ENCODE measurements around the gene TENM4. TPM values are rescaled to one million over a fixed set of nuclear protein-coding genes. Genes with fewer than 3 reads are reported as not detected.
"Not testable (repeated sequence)": the region's sequence is repeated elsewhere in the genome, so short reads cannot be mapped to it uniquely, and the experiment has no call there.

The TENM4 gene
- total RNA-seq, 1 donor from 2014 or later: 0.08 TPM

DNA sequence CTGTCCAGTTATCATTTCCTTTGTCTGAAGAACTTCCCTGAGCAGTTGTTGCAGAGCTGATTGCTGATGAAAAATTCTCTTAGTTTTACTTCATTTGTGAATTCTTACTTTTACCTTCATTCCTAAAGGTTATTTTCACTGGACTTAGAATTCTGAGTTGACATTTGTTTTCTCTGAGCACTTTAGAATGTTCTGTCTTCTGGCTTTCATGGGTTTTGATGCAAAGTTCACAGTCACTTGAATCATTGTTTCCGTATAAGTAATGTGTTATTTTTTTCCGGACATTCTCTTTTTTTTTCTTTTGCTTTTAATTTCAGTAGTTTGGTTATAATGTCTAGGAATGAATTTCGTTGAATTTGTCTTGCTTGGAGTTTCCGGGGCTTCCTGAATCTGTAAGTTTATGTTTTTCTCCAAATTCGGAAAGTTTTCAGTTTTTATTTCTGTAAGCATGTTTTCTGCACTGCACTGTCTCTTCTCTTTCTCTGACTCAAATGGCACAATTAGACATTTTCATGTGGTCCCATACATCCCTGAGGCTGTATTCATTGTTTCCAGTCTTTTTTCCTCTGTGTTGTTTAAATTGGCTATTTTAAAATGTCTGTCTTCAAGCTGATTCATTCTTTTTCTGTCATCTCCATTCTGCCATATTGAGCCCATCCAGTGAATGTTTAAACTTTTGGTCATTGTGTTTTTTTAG, 797.7 kb downstream of the TENM4 start:
- DNase-seq (ENCODE audit: low spot score) (no peak), ATAC-seq (no peak)

GRCh38 chr11:78641541-78641940, 799.3 kb downstream of the TENM4 start:
- no peak for ATAC-seq
- no peak for DNase-seq (ENCODE audit: low spot score)

GRCh38 chr11:78638704-78639380, 802.0 kb downstream of the TENM4 start:
- ATAC-seq: no peak
- DNase-seq (ENCODE audit: low spot score): peak; percentile 35

- peak; percentile 34 for ATAC-seq
- not testable (repeated sequence) for DNase-seq (ENCODE audit: low spot score)
These were observed 803.3 kb downstream of the TENM4 start for GRCh38 chr11:78637527-78637926.

DNA sequence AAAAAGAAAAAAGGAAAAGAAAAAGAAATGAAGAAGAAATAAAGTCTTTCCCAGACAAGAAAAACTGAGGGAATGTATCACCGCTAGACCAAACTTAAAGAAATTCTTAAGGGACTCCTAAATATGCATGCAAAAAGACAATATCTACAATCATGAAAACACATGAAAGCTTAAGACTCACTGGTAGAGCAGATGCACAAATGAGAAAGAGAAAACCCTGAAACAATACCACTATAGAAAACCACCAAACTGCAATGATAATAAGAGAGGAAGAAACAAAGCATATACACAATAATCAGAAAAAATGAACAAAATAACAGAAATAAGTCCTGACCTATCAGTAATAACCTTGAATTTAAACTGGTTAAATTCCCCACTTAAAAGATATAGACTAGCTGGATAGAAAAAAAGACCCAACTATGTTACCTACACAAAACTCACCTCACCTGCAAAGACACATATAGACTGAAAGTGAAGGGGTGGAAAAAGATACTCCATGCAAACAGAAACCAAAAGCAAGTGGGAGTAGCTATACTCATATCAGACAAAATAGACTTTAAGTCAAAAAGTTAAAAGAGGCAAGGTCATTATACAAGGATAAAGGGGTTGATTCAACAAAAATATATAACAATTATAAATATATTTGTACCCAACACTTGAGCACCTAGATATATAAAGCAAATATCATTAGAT, 804.9 kb downstream of the TENM4 start:
- DNase-seq (ENCODE audit: low spot score): no peak
- no peak for ATAC-seq

DNA sequence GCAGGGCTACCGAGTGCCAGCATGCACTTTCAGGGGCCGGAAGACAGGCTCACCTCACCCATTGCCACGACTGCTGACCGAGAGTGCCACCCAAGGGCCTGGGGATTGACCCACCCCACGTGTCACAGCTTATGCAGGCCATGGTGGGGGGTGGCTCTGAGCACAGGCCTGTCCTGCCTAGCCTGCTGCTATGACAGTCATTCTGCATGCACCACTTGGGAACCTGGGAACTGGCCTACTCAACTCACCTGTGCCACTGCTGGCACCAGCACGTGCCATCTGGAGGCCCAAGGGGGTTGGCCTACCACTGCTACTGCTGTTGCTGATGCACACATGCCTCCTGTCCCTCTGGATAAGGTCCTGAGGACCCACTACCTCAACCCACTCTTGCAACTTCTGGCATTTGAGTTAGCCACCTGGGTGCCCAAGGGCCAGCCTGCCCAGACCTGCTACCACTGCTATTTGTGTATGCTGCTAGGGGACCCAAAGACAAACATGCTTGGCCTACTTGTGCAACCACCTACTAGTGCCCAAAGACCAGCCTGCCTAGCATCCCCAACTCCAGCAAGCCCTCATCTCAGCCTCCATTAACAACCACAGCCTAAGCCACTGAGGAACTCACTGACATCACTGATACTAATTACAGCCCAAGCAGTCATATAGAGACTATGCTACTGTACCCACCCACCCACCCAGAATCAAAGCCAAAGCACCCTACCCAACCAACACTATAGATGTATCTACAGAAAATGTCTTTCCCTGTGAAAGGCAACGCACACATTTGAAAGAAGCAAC, 807.1 kb downstream of the TENM4 start:
- no peak for ATAC-seq
- no peak for DNase-seq (ENCODE audit: low spot score)

- DNase-seq (ENCODE audit: low spot score) (no peak), ATAC-seq (peak; percentile 54)
These were observed 810.1 kb downstream of the TENM4 start for GRCh38 chr11:78630561-78631303.

- no peak for ATAC-seq
- DNase-seq (ENCODE audit: low spot score): no peak
These were observed 810.7 kb downstream of the TENM4 start for GRCh38 chr11:78630155-78630554.

DNA sequence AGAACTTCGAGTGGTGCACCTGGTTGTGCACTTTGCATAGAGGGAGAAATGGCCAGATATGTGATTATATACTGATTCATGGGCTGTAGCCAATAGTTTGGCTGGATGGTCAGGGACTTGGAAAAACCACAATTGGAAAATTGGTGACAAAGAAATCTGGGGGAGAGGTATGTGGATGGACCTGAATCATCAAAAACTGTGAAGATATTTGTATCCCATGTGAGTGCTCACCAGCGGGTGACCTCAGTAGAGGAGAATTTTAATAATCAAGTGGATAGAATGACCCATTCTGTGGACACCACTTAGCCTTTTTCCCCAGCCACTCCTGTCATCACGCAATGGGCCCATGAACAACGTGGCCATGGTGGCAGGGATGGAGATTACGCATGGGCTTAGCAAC, 818.2 kb downstream of the TENM4 start:
- no peak for ATAC-seq
- DNase-seq (ENCODE audit: low spot score): no peak

GRCh38 chr11:78620159-78620558, 820.7 kb downstream of the TENM4 start:
- ATAC-seq (no peak), DNase-seq (ENCODE audit: low spot score) (no peak)

DNA sequence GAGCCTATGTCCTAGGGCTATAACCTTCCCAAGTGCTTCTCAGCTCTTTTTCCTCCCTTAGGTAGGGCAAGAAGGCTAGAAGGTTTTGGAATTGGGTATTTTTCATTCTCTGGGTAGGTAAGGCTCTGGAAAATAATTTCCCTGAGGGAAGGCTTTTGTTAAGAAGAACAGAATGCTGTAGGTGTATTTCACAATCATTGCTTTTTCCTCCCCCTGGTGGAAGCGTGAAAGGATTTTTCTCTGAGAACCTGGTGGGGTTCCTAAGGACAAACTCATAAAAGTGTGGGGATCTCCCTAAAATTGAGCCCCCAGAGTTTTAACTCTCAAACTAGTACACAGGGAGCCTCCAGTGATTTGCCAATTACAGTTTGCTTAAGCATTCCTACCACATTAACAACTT, 825.1 kb downstream of the TENM4 start:
- no peak for DNase-seq (ENCODE audit: low spot score)

GRCh38 chr11:78613378-78613813, 827.4 kb downstream of the TENM4 start:
- DNase-seq (ENCODE audit: low spot score) (no peak), ATAC-seq (no peak)

More for the DNA sequence above, 825.1 kb downstream of the TENM4 start:
- ATAC-seq: no peak

DNA sequence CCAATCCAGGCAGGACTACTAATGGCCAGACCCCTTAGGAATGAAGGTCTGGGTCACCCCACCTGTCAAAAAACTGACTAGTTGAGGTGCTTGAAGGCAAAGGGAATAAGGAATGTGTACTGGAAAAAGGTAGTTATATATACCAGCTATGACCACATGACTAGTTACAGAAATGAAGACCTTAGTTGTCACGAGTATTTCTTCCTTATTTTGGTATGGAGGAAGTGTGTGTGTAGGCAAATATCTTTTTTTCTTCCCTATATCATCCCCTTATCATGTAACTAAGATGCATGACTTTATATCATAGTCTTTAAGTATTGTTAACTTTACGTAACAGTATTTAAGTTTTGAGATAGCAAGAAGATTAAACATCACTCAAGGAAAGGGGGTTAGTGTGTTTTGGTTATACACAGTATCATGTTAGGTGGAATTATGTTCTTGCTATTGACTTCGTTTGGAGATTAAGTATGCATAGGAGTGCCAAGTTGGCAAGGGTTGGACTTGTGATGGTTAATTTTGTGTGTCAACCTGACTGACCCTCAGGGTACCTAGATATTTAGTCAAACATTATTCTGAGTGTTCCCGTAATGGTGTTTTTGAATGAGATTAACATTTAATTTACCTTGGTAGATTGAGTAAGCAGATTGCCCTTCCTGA, 828.0 kb downstream of the TENM4 start:
- ATAC-seq (no peak), DNase-seq (ENCODE audit: low spot score) (no peak)

DNA sequence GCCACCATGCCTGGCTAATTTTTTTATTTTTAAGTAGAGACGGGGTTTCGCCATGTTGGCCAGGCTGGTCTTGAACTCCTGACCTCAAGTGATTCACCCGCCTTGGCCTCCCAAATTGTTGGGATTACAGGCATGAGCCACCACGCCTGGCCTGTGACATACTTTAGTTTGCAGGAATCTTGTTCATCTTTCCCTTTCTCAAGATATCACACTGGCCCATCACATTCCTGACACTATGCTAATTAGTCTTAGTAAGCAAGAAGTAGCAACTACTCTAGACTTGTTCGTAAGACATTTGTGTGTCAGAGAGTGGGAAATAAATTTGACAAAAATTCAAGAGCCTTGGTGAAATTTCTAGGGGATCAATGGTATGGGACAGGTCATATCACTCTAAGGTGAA, 831.5 kb downstream of the TENM4 start:
- ATAC-seq; DNase-seq (ENCODE audit: low spot score): not testable (repeated sequence)

DNA sequence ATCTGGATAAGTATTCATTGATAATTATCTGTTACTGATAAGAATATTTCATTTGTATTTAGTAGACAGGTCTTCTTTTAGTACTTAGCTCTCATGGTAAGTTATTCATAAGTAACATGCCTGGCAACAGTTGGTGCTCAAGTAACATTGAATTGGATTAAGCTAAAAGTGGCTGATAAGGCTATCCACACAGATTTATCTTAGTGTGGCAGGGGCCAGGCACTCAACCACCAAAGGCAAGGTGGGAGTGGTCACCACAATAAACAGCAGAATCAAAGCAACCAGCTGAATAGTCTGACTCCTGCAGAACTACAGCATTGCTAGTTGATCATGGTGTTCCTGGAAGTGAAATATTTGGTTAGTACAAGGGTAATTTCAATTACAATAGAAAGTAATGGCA, 833.1 kb downstream of the TENM4 start:
- ATAC-seq (no peak), DNase-seq (ENCODE audit: low spot score) (no peak)

DNA sequence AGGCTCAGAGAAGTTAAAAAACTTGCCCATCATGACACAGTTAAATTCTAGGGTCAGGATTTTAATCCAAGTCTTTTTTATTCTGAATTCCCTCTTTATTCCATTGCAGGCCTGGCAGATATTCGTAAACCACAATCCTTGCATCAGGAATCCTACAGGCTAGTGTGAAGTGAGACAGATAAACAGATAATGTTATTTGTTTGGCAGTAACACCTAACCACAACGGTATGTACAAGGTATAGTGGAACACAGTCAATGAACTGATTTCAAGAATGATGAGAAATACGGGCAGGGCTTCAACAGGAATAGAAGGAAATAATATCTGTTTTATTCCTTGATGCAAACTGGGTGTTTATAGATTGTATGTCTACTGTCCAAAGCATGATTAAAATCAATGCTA, 834.2 kb downstream of the TENM4 start:
- DNase-seq (ENCODE audit: low spot score) (no peak), ATAC-seq (no peak)

DNA sequence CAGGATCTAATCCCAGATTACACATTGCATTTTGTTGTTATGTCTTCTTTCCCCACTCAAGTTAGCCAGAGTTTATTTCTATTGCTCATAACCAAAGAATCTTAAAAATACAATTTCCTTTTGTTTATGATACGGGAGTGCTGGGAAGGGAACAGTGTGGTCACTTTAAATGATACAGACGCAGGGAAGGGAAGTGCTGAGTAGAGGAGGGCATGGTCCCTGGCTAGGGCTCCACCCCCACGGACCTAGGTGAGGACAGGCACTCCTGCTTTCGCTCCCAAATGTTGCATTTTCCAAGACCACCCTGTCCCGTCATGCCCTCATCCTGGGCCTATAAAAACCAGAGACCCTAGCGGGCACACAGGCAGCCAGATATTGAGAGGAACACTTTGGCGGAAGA, 835.5 kb downstream of the TENM4 start:
- DNase-seq (ENCODE audit: low spot score): no peak
- no peak for ATAC-seq

GRCh38 chr11:78603792-78604191, 837.0 kb downstream of the TENM4 start:
- DNase-seq (ENCODE audit: low spot score) (no peak), ATAC-seq (no peak)

All from left lobe of liver (tissue), 2 donors.